MV-4-11 (cell line): ENCODE results near the gene FEM1C.
A peak's percentile ranks its signal among the peaks of the same experiment; 100 is the strongest.
"Not testable (repeated sequence)": the region's sequence is repeated elsewhere in the genome, so short reads cannot be mapped to it uniquely, and the experiment has no call there.

Experiments used
- DNase-seq: peaks from one replicate; lab custom pipeline; 2025; lab: John Stamatoyannopoulos, UW

The FEM1C gene

GRCh38 chr5:115520191-115520590 lies 24.4 kb downstream of the FEM1C start:
- DNase-seq, result no peak

- DNase-seq, result no peak
Observed at GRCh38 chr5:115516372-115516771, 28.2 kb downstream of the FEM1C start.

- no peak for DNase-seq
Observed at GRCh38 chr5:115514220-115514619, 30.4 kb downstream of the FEM1C start.

GRCh38 chr5:115511632-115512031 lies 32.9 kb downstream of the FEM1C start:
- no peak for DNase-seq

- no peak for DNase-seq
Observed at GRCh38 chr5:115510145-115510645, 34.4 kb downstream of the FEM1C start.

- DNase-seq, result no peak
Observed at GRCh38 chr5:115509547-115509946, 35.0 kb downstream of the FEM1C start.

GRCh38 chr5:115507681-115508080 lies 36.9 kb downstream of the FEM1C start:
- no peak for DNase-seq

- no peak for DNase-seq
Observed at GRCh38 chr5:115503420-115503819, 41.2 kb downstream of the FEM1C start.

GRCh38 chr5:115501464-115502210 lies 42.9 kb downstream of the FEM1C start:
- DNase-seq, result no peak

GRCh38 chr5:115500225-115500624 lies 44.4 kb downstream of the FEM1C start:
- no peak for DNase-seq

- DNase-seq, result no peak
Observed at GRCh38 chr5:115496936-115497576, 47.5 kb downstream of the FEM1C start.

- DNase-seq, result no peak
Observed at GRCh38 chr5:115494570-115495289, 49.8 kb downstream of the FEM1C start.

GRCh38 chr5:115490596-115490995 lies 54.0 kb downstream of the FEM1C start:
- DNase-seq, result no peak

GRCh38 chr5:115489733-115490132 lies 54.8 kb downstream of the FEM1C start:
- no peak for DNase-seq

- no peak for DNase-seq
Observed at GRCh38 chr5:115487756-115488155, 56.8 kb downstream of the FEM1C start.

GRCh38 chr5:115487168-115487567 lies 57.4 kb downstream of the FEM1C start:
- DNase-seq, result peak; percentile 24

- no peak for DNase-seq
Observed at GRCh38 chr5:115486728-115487127, 57.8 kb downstream of the FEM1C start.

GRCh38 chr5:115484368-115484767 lies 60.2 kb downstream of the FEM1C start:
- peak; percentile 94 for DNase-seq

- DNase-seq, result no peak
Observed at GRCh38 chr5:115480900-115481299, 63.7 kb downstream of the FEM1C start.

GRCh38 chr5:115480271-115480670 lies 64.3 kb downstream of the FEM1C start:
- DNase-seq, result no peak

- DNase-seq, result not testable (repeated sequence)
Observed at GRCh38 chr5:115479166-115479873, 65.3 kb downstream of the FEM1C start.

GRCh38 chr5:115478281-115478680 lies 66.3 kb downstream of the FEM1C start:
- no peak for DNase-seq
